MM.1S (cell line): ENCODE measurements around the gene SLC38A10.

Experiments
- EZH2 ChIP-seq: fragments of 300-600 bp; sonication (generic); optimal IDR thresholded peaks from 2 replicates; pipeline ENCODE3; 2017; ENCODE audit warnings: low read depth, mild to moderate bottlenecking, antibody characterized with exemption, low read length, mixed read lengths
- EZH2phosphoT487 ChIP-seq: fragments of 300-600 bp; sonication (generic); IDR thresholded peaks from 2 replicates; pipeline ENCODE4 v1.6.1; 2018; ENCODE audit warnings: antibody characterized with exemption, low read length
- TF ChIP-seq, protein P1 (sequence below): fragments of 300-600 bp; sonication (generic); IDR thresholded peaks from 2 replicates; pipeline ENCODE4 v1.5.1; 2016; ENCODE audit warnings: antibody characterized with exemption, low read length, mixed read lengths

DNA sequence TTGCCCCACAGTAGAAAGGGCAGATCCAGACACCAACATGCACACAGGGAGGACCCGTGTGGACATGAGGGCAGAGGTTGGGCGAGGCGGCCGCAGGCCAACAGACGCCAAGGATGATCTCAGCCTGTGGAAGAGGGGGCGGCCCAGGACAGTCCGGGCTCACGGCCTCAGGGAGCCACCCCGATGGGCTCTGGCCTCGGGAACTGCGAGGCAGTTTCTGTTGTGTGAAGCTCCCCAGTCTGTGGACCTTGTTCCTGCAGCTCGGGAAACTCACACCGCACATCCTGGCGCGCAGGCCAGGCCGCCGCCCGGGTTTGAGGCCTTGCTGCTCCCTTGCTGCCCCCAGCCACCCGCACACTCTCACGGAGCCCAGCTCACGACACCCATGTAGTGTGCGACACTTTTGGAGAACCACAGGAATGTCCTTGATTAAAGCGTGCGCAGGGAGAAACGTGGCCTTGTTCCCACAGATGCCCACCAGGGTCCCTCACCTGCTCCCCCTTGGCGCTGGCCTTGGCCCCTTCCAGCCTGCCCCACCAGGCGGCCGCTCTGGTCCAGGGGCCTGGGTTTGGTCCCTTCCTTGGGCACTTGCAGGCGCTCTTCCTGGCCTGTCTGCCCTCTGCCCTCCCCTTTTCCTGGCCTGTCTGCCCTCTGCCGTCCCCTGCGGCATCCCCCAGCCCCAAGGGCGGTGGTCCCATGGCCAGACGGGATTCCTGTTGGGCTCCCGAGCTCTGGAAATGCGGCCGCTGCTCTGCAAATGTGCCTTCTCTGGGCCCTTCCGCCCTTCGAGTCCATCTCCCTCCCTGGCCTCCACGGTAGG is 9.3 kb upstream of the SLC38A10 start:
- TF ChIP-seq, protein P1, sequence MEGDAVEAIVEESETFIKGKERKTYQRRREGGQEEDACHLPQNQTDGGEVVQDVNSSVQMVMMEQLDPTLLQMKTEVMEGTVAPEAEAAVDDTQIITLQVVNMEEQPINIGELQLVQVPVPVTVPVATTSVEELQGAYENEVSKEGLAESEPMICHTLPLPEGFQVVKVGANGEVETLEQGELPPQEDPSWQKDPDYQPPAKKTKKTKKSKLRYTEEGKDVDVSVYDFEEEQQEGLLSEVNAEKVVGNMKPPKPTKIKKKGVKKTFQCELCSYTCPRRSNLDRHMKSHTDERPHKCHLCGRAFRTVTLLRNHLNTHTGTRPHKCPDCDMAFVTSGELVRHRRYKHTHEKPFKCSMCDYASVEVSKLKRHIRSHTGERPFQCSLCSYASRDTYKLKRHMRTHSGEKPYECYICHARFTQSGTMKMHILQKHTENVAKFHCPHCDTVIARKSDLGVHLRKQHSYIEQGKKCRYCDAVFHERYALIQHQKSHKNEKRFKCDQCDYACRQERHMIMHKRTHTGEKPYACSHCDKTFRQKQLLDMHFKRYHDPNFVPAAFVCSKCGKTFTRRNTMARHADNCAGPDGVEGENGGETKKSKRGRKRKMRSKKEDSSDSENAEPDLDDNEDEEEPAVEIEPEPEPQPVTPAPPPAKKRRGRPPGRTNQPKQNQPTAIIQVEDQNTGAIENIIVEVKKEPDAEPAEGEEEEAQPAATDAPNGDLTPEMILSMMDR: no peak
- TF ChIP-seq EZH2phosphoT487 (no peak), EZH2 (no peak)
